HepG2 (cell line): ENCODE measurements around the gene LMAN2L. TPM values are rescaled to one million over a fixed set of nuclear protein-coding genes. Genes with fewer than 3 reads are reported as not detected.
A peak's percentile ranks its signal among the peaks of the same experiment; 100 is the strongest.

Experiments used
- AKNA ChIP-seq: sonication (generic); formaldehyde crosslinking; IDR thresholded peaks from 2 replicates; pipeline ENCODE4 v1.4.0; 2020; ENCODE audit warnings: missing genetic modification reagents, borderline replicate concordance
- ARID4A ChIP-seq: sonication (generic); formaldehyde crosslinking; IDR thresholded peaks from 2 replicates; pipeline ENCODE4 v1.5.0; 2020; ENCODE audit warnings: mild to moderate bottlenecking, missing genetic modification reagents, borderline replicate concordance
- CBX1 ChIP-seq: IDR thresholded peaks from one replicate; pipeline ENCODE4 v1.6.1; 2016; ENCODE audit warnings: antibody characterized with exemption, low read depth
- E2F2 ChIP-seq: sonication (generic); formaldehyde crosslinking; IDR thresholded peaks from 2 replicates; pipeline ENCODE4 v1.4.0; 2020; ENCODE audit warnings: missing genetic modification reagents, borderline replicate concordance
- HMGA1 ChIP-seq: sonication (generic); formaldehyde crosslinking; conservative IDR thresholded peaks from 2 replicates; pipeline ENCODE4 v1.4.0; 2020; ENCODE audit warnings: missing genetic modification reagents
- PHF21A ChIP-seq: sonication (generic); formaldehyde crosslinking; IDR thresholded peaks from 2 replicates; pipeline ENCODE4 v1.5.0; 2020; ENCODE audit warnings: mild to moderate bottlenecking, missing genetic modification reagents
- TBX2 ChIP-seq: sonication (generic); formaldehyde crosslinking; IDR thresholded peaks from 2 replicates; pipeline ENCODE4 v1.5.0; 2020; ENCODE audit warnings: missing genetic modification reagents, mild to moderate bottlenecking, borderline replicate concordance
- ZBTB3 ChIP-seq: sonication (generic); formaldehyde crosslinking; IDR thresholded peaks from 2 replicates; pipeline ENCODE4 v1.4.0; 2020; ENCODE audit warnings: low read depth, mild to moderate bottlenecking, moderate library complexity, missing genetic modification reagents, borderline replicate concordance
- ZNF24 ChIP-seq: fragments of 450-650 bp; IDR thresholded peaks from 2 replicates; pipeline ENCODE4 v1.6.1; 2017; ENCODE audit warnings: antibody characterized with exemption, mild to moderate bottlenecking
- ZNF460 ChIP-seq: sonication (generic); formaldehyde crosslinking; IDR thresholded peaks from 2 replicates; pipeline ENCODE4 v1.5.1; 2020; ENCODE audit warnings: missing genetic modification reagents, mild to moderate bottlenecking, borderline replicate concordance
- ZNF558 ChIP-seq: sonication (generic); formaldehyde crosslinking; IDR thresholded peaks from 2 replicates; pipeline ENCODE4 v1.9.0; 2022; ENCODE audit warnings: mild to moderate bottlenecking, missing genetic modification reagents, borderline replicate concordance
- ZNF629 ChIP-seq: sonication (generic); formaldehyde crosslinking; conservative IDR thresholded peaks from 2 replicates; pipeline ENCODE4 v1.5.0; 2020; ENCODE audit warnings: missing genetic modification reagents
- polyA plus RNA-seq, 8 experiments: library from polyadenylated mRNA; depleted of rRNA in 3 of 8; stranded (reverse) in 7 of 8; unstranded in 1 of 8; fragments of >200 nt; fragmentation: Illumina TruSeq in 4 of 8; extraction: Trizol in 4 of 8; gene quantifications; 2 replicates each; pipeline versions ENCODE4 v1.2.1 to v1.2.3, GENCODE V29; 2011 to 2016; ENCODE audit warnings: low read depth in 4 of 8, missing spikeins in 1 of 8, mixed read lengths in 1 of 8; ENCODE audit not compliant: insufficient read depth in 1 of 8
- total RNA-seq, 5 experiments: library from RNA; depleted of rRNA; stranded (reverse); fragments of >200 nt; fragmentation: Illumina TruSeq; extraction: Trizol; gene quantifications; 2 replicates each; pipeline ENCODE4 v1.2.3, GENCODE V29; 2016; ENCODE audit warnings: low read depth in 1 of 5

Gene LMAN2L
- total and polyA plus RNA-seq, 2 of the 13 experiments (the other 11 are each of a cell fraction or from before 2014, with no cell fraction given), result 39.1 to 57.9 TPM

GRCh38 chr2:96760036-96760985, 20.4 kb upstream of the LMAN2L start, which contains the start of gene CNNM4 (continued):
- TF ChIP-seq ARID4A, result peak; percentile 41; the same call in 1 of the 2 replicates
- TF ChIP-seq E2F2 (CRISPR knock-in tag), result no peak
- TF ChIP-seq ZBTB3 (CRISPR knock-in tag), result 0 out of 2 replicates have a peak, but pooled peaks have one; percentile 17
- TF ChIP-seq AKNA (CRISPR knock-in tag), result no peak
- peak; percentile 82 for TF ChIP-seq TBX2 (CRISPR knock-in tag)
- peak; percentile 62; the same call in 1 of the 2 replicates for TF ChIP-seq PHF21A (CRISPR knock-in tag)
- TF ChIP-seq HMGA1, result no peak
- no peak for TF ChIP-seq ZNF629
- no peak for TF ChIP-seq ZNF460 (CRISPR knock-in tag)
- peak; percentile 68; the same call in 1 of the 2 replicates for TF ChIP-seq ZNF558 (CRISPR knock-in tag)
- no peak for TF ChIP-seq ZNF24
- TF ChIP-seq CBX1, result no peak
